ENCODE measurements around the gene RBM8A. TPM values are rescaled to one million over a fixed set of nuclear protein-coding genes. Genes with fewer than 3 reads are reported as not detected.

Gene RBM8A
- total and polyA plus RNA-seq, 9 of the 15 experiments (the other 6 are each of a cell fraction or from before 2014, with no cell fraction given): 215 to 1,035 (median 291) TPM

DNA sequence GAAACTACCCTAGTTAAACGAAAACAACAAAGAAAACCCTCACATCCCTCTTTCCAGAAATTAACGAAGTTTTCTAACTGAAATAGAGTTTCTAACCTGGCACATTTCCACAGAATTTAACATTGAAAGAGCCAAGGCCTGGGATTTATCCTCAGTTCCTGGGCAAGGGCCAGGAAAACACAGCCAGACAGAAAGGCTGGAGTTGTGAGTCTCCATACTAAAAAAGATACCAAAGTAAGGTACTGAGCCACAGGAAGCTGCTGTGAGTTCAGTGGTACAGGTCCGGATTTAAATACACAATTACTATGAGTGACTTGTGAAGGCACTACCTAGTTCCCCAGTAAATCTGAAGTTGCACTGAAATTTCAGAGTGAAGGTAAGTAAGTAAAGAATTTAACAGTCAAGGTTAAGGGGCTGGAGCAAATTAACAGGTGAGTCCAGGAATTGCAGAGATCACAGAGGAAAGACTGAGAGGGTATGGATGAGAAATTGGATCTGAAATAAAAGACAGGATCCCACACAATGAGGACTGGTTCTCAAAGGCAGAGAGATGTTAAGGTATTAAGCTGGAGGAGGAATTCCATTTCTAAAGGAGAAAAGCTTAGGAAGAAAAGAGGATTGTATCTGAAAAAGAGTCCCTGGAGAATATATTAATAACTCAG, 29.6 kb upstream of the RBM8A start (continued):
- TF ChIP-seq TFAM (CRISPR knock-in tag; conservative IDR thresholded peaks at IDR 0.05) (no peak), PURB (CRISPR knock-in tag; IDR thresholded peaks at IDR 0.05; ENCODE audit: low read depth) (no peak), ZNF707 (CRISPR knock-in tag; conservative IDR thresholded peaks at IDR 0.05) (no peak), PML (IDR thresholded peaks at IDR 0.05; ENCODE audit: low read length) (no peak), TAF7 (tag; IDR thresholded peaks at IDR 0.05) (no peak), DMBX1 (CRISPR knock-in tag; IDR thresholded peaks at IDR 0.05; ENCODE audit: borderline replicate concordance) (no peak), FOXJ3 (CRISPR knock-in tag; IDR thresholded peaks at IDR 0.05) (no peak), EP300 (IDR thresholded peaks at IDR 0.05; ENCODE audit: low read length) (0 out of 2 replicates have a peak, but pooled peaks have one; percentile 4), HDAC1 (IDR thresholded peaks at IDR 0.05) (peak in 1 of 2 experiments; percentile 13; a peak in 1 of 4 replicates)
- TF ChIP-seq, protein P1, sequence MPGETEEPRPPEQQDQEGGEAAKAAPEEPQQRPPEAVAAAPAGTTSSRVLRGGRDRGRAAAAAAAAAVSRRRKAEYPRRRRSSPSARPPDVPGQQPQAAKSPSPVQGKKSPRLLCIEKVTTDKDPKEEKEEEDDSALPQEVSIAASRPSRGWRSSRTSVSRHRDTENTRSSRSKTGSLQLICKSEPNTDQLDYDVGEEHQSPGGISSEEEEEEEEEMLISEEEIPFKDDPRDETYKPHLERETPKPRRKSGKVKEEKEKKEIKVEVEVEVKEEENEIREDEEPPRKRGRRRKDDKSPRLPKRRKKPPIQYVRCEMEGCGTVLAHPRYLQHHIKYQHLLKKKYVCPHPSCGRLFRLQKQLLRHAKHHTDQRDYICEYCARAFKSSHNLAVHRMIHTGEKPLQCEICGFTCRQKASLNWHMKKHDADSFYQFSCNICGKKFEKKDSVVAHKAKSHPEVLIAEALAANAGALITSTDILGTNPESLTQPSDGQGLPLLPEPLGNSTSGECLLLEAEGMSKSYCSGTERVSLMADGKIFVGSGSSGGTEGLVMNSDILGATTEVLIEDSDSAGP (CRISPR knock-in tag; IDR thresholded peaks at IDR 0.05): no peak
- TF ChIP-seq, protein P2, sequence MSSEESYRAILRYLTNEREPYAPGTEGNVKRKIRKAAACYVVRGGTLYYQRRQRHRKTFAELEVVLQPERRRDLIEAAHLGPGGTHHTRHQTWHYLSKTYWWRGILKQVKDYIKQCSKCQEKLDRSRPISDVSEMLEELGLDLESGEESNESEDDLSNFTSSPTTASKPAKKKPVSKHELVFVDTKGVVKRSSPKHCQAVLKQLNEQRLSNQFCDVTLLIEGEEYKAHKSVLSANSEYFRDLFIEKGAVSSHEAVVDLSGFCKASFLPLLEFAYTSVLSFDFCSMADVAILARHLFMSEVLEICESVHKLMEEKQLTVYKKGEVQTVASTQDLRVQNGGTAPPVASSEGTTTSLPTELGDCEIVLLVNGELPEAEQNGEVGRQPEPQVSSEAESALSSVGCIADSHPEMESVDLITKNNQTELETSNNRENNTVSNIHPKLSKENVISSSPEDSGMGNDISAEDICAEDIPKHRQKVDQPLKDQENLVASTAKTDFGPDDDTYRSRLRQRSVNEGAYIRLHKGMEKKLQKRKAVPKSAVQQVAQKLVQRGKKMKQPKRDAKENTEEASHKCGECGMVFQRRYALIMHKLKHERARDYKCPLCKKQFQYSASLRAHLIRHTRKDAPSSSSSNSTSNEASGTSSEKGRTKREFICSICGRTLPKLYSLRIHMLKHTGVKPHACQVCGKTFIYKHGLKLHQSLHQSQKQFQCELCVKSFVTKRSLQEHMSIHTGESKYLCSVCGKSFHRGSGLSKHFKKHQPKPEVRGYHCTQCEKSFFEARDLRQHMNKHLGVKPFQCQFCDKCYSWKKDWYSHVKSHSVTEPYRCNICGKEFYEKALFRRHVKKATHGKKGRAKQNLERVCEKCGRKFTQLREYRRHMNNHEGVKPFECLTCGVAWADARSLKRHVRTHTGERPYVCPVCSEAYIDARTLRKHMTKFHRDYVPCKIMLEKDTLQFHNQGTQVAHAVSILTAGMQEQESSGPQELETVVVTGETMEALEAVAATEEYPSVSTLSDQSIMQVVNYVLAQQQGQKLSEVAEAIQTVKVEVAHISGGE (CRISPR knock-in tag; IDR thresholded peaks at IDR 0.05): peak in 1 of 3 experiments; percentile 28; a peak in 1 of 6 replicates

All from K562 (cell line).